ENCODE measurements around the gene ADK. TPM values are rescaled to one million over a fixed set of nuclear protein-coding genes. Genes with fewer than 3 reads are reported as not detected.
"Not testable (repeated sequence)": the region's sequence is repeated elsewhere in the genome, so short reads cannot be mapped to it uniquely, and the experiment has no call there.

ADK gene
- total RNA-seq, 1 donor from 2014 or later: 32.5 TPM

GRCh38 chr10:74139981-74140380 lies 11.0 kb upstream of the ADK start:
- DNase-seq (ENCODE audit: low spot score): no peak
- no peak for ATAC-seq
- intact Hi-C loops (cut with DNase I): no loop called here

GRCh38 chr10:74140553-74140952 lies 10.5 kb upstream of the ADK start:
- intact Hi-C loops (cut with DNase I): no loop called here
- DNase-seq (ENCODE audit: low spot score) (no peak), ATAC-seq (no peak)

- ATAC-seq (peak; percentile 87), DNase-seq (ENCODE audit: low spot score) (no peak)
- intact Hi-C loops (cut with DNase I): no loop called here
Measured at GRCh38 chr10:74145133-74145532, 5.9 kb upstream of the ADK start.

- DNase-seq (ENCODE audit: low spot score); intact Hi-C loops (cut with DNase I); ATAC-seq: not testable (repeated sequence)
Measured at GRCh38 chr10:74146980-74147379, 4.0 kb upstream of the ADK start.

GRCh38 chr10:74150204-74150989 lies 624 bp upstream of the ADK start, which contains the start of gene AP3M1:
AP3M1 (minus strand) TSS chr10:74150828; CDS start chr10:74138379, 12,449 bp downstream.
- peak; percentile 89 for DNase-seq (ENCODE audit: low spot score)
- ATAC-seq: peak; percentile 79
- intact Hi-C loops (cut with DNase I): no loop called here

- ATAC-seq: peak; percentile 4
- intact Hi-C loops (cut with DNase I): no loop called here
Measured at GRCh38 chr10:74151879-74152722, 1.1 kb downstream of the ADK start.

GRCh38 chr10:74153123-74153522 lies 2.1 kb downstream of the ADK start:
- DNase-seq (ENCODE audit: low spot score) (no peak), ATAC-seq (no peak)
- intact Hi-C loops (cut with DNase I): no loop called here

More at GRCh38 chr10:74151879-74152722, 1.1 kb downstream of the ADK start:
- no peak for DNase-seq (ENCODE audit: low spot score)

GRCh38 chr10:74153676-74154075 lies 2.7 kb downstream of the ADK start:
- intact Hi-C loops (cut with DNase I): no loop called here
- no peak for ATAC-seq
- no peak for DNase-seq (ENCODE audit: low spot score)

GRCh38 chr10:74156919-74157289 lies 5.9 kb downstream of the ADK start:
- DNase-seq (ENCODE audit: low spot score) (no peak), ATAC-seq (peak; percentile 82)
- intact Hi-C loops (cut with DNase I): no loop called here

GRCh38 chr10:74160013-74160412 lies 9.0 kb downstream of the ADK start:
- no peak for ATAC-seq
- DNase-seq (ENCODE audit: low spot score): no peak
- intact Hi-C loops (cut with DNase I): no loop called here

GRCh38 chr10:74163319-74164068 lies 12.5 kb downstream of the ADK start:
- intact Hi-C loops (cut with DNase I): no loop called here

GRCh38 chr10:74164716-74165529 lies 13.9 kb downstream of the ADK start:
- intact Hi-C loops (cut with DNase I): no loop called here
- DNase-seq (ENCODE audit: low spot score) (no peak), ATAC-seq (no peak)

More at GRCh38 chr10:74163319-74164068, 12.5 kb downstream of the ADK start:
- DNase-seq (ENCODE audit: low spot score): no peak
- no peak for ATAC-seq

GRCh38 chr10:74165530-74165901 lies 14.5 kb downstream of the ADK start:
- ATAC-seq: no peak
- intact Hi-C loops (cut with DNase I): no loop called here
- no peak for DNase-seq (ENCODE audit: low spot score)

GRCh38 chr10:74167443-74167842 lies 16.4 kb downstream of the ADK start:
- DNase-seq (ENCODE audit: low spot score) (no peak), ATAC-seq (no peak)
- intact Hi-C loops (cut with DNase I): no loop called here

GRCh38 chr10:74171625-74172024 lies 20.6 kb downstream of the ADK start:
- DNase-seq (ENCODE audit: low spot score) (no peak), ATAC-seq (no peak)
- intact Hi-C loops (cut with DNase I): no loop called here

GRCh38 chr10:74174521-74174920 lies 23.5 kb downstream of the ADK start:
- intact Hi-C loops (cut with DNase I): no loop called here
- DNase-seq (ENCODE audit: low spot score) (no peak), ATAC-seq (no peak)

GRCh38 chr10:74175510-74176379 lies 24.7 kb downstream of the ADK start:
- intact Hi-C loops (cut with DNase I): no loop called here
- no peak for DNase-seq (ENCODE audit: low spot score)
- no peak for ATAC-seq

Measured in sciatic nerve (tissue), 2 donors.